Measurements from ENCODE around the gene CNTNAP2.

The CNTNAP2 gene

GRCh38 chr7:148337246-148337965 is 2220.8 kb downstream of the CNTNAP2 start:
- DNase-seq: no peak

GRCh38 chr7:148337995-148338747 is 2221.6 kb downstream of the CNTNAP2 start:
- DNase-seq: no peak

- DNase-seq: no peak
These were observed 2224.1 kb downstream of the CNTNAP2 start for GRCh38 chr7:148340438-148341280.

GRCh38 chr7:148344406-148344805 is 2227.8 kb downstream of the CNTNAP2 start:
- DNase-seq: no peak

- DNase-seq: no peak
These were observed 2231.4 kb downstream of the CNTNAP2 start for GRCh38 chr7:148347981-148348380.

GRCh38 chr7:148348466-148348865 is 2231.9 kb downstream of the CNTNAP2 start:
- DNase-seq: no peak

GRCh38 chr7:148356303-148356702 is 2239.7 kb downstream of the CNTNAP2 start:
- no peak for DNase-seq

- DNase-seq: no peak
These were observed 2245.9 kb downstream of the CNTNAP2 start for GRCh38 chr7:148362541-148362940.

GRCh38 chr7:148367731-148368475 is 2251.3 kb downstream of the CNTNAP2 start:
- no peak for DNase-seq

GRCh38 chr7:148368562-148368961 is 2252.0 kb downstream of the CNTNAP2 start:
- no peak for DNase-seq

GRCh38 chr7:148371280-148371937 is 2254.8 kb downstream of the CNTNAP2 start:
- no peak for DNase-seq

- no peak for DNase-seq
These were observed 2258.0 kb downstream of the CNTNAP2 start for GRCh38 chr7:148374396-148375259.

- DNase-seq: no peak
These were observed 2263.1 kb downstream of the CNTNAP2 start for GRCh38 chr7:148379677-148380076.

GRCh38 chr7:148380596-148381419 is 2264.2 kb downstream of the CNTNAP2 start:
- DNase-seq: no peak

GRCh38 chr7:148382596-148382995 is 2266.0 kb downstream of the CNTNAP2 start:
- no peak for DNase-seq

GRCh38 chr7:148383651-148384050 is 2267.1 kb downstream of the CNTNAP2 start:
- DNase-seq: no peak

- no peak for DNase-seq
These were observed 2268.5 kb downstream of the CNTNAP2 start for GRCh38 chr7:148385009-148385682.

- no peak for DNase-seq
These were observed 2273.8 kb downstream of the CNTNAP2 start for GRCh38 chr7:148390381-148390780.

GRCh38 chr7:148391591-148391990 is 2275.0 kb downstream of the CNTNAP2 start:
- DNase-seq: no peak

GRCh38 chr7:148394582-148394981 is 2278.0 kb downstream of the CNTNAP2 start:
- DNase-seq: no peak

Data from NCI-H1930 (cell line).